Activated CD8-positive, alpha-beta memory T cell treated with anti-CD3 and anti-CD28 coated beads, Interleukin-2, amount 10 ng/mL, durations not matched to agents 7 days and 5 days (primary cell): ENCODE results near the gene DICER1. TPM values are rescaled to one million over a fixed set of nuclear protein-coding genes. Genes with fewer than 3 reads are reported as not detected.
"Not testable (repeated sequence)": the region's sequence is repeated elsewhere in the genome, so short reads cannot be mapped to it uniquely, and the experiment has no call there.

Experiments used
- ATAC-seq: fragments of 150-1000 bp; cut with Tn5 transposase; one replicate; pipeline ENCODE4 v1.10.0; 2021; ENCODE audit warnings: moderate library complexity
- CTCF ChIA-PET: fragments of 350-600 bp; sonication (Branson Sonifier 250); formaldehyde crosslinking; loops from one replicate; lab custom pipeline; 2021; ENCODE audit warnings: antibody characterized with exemption; lab: Charles Lee
- DNase-seq: peaks from one replicate; pipeline ENCODE4 v3.0.0-alpha.2; 2020
- H3K27ac Mint-ChIP-seq: one replicate; pipeline ENCODE4 v1.8.0; 2021; ENCODE audit warnings: mild to moderate bottlenecking, mixed read lengths
- H3K27me3 Mint-ChIP-seq: one replicate; pipeline ENCODE4 v1.8.0; 2021; ENCODE audit warnings: mixed read lengths
- H3K36me3 Mint-ChIP-seq: one replicate; pipeline ENCODE4 v1.8.0; 2021; ENCODE audit warnings: mild to moderate bottlenecking, mixed read lengths
- H3K4me1 Mint-ChIP-seq: one replicate; pipeline ENCODE4 v1.8.0; 2021; ENCODE audit warnings: mixed read lengths
- H3K4me3 Mint-ChIP-seq: one replicate; pipeline ENCODE4 v1.8.0; 2021; ENCODE audit warnings: mild to moderate bottlenecking, moderate library complexity, mixed read lengths
- H3K9me3 Mint-ChIP-seq: one replicate; pipeline ENCODE4 v1.8.0; 2022; ENCODE audit warnings: low read depth, mixed read lengths
- total RNA-seq, 2 experiments: library from RNA; stranded (reverse); gene quantifications; one replicate each; pipeline ENCODE4 v1.2.3, GENCODE V29; 2021

Gene DICER1, protein sequence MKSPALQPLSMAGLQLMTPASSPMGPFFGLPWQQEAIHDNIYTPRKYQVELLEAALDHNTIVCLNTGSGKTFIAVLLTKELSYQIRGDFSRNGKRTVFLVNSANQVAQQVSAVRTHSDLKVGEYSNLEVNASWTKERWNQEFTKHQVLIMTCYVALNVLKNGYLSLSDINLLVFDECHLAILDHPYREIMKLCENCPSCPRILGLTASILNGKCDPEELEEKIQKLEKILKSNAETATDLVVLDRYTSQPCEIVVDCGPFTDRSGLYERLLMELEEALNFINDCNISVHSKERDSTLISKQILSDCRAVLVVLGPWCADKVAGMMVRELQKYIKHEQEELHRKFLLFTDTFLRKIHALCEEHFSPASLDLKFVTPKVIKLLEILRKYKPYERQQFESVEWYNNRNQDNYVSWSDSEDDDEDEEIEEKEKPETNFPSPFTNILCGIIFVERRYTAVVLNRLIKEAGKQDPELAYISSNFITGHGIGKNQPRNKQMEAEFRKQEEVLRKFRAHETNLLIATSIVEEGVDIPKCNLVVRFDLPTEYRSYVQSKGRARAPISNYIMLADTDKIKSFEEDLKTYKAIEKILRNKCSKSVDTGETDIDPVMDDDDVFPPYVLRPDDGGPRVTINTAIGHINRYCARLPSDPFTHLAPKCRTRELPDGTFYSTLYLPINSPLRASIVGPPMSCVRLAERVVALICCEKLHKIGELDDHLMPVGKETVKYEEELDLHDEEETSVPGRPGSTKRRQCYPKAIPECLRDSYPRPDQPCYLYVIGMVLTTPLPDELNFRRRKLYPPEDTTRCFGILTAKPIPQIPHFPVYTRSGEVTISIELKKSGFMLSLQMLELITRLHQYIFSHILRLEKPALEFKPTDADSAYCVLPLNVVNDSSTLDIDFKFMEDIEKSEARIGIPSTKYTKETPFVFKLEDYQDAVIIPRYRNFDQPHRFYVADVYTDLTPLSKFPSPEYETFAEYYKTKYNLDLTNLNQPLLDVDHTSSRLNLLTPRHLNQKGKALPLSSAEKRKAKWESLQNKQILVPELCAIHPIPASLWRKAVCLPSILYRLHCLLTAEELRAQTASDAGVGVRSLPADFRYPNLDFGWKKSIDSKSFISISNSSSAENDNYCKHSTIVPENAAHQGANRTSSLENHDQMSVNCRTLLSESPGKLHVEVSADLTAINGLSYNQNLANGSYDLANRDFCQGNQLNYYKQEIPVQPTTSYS (N-terminal part only)
- 10 to 100 TPM; 61.4 to 75.6 TPM for total RNA-seq

DNA sequence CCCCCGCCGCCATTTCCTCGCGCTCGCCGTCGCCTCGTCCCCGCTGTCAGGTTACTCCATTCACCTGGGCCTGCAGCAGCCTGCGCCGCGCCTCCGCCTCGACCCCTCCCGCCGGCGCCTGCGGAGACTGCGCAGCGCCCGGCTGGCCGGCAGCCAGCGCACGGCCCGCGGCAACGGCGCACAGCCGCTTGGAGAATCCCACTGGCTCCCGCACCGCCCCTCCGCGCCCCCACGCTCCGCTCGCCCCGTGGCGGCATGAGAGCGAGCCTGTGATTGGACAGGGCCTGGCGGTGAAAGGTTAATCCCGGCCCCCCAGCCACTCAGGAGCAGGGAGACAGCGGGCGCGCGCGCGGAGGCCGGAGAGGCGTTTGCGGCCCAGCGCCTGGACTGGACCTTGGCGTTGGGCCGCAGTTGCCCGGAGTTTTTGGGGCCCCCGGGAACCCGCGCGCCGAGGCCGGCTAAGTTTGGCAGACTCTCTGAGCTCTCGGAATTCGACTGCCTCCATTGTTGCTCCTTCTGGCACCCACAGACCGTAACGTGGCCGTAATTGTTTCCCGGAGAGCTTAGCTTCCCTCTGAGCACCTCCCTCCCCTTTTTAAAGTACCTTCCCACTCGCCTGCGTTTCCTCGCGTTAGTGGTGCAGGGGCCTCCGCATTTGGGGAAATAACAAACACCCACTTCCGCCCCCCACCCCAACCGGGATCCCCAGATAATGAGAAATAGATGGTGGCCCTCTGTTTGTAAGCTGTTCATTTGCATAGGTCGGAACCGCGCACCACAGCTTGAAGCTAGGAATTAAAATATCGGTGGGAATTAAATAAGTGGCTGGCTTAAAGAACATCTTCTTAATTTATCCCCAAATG lies at the start of gene DICER1:
Gene DICER1, minus strand, starts transcription at position 203 of the 863 bp plus-strand sequence. CDS start 24,071 bp downstream, outside the sequence.
- peak; percentile 84 for ATAC-seq
- Mint-ChIP-seq H3K36me3 (peaks cover 12% of the 10 kb centered on the region), H3K4me1 (peaks cover 36% of the 10 kb centered on the region), H3K27me3 (no peaks in the 10 kb centered on the region), H3K27ac (peak within 1 kb of the TSS; percentile 99), H3K4me3 (peak within 1 kb of the TSS; percentile 90), H3K9me3 (no peaks in the 10 kb centered on the region)
- peak; percentile 95 for DNase-seq
- CTCF ChIA-PET: interaction anchor here (0.8 kb wide), 1 partner anchor 9 kb away, joined by 3 read pairs; no protein-coding TSS in a partner anchor

DNA sequence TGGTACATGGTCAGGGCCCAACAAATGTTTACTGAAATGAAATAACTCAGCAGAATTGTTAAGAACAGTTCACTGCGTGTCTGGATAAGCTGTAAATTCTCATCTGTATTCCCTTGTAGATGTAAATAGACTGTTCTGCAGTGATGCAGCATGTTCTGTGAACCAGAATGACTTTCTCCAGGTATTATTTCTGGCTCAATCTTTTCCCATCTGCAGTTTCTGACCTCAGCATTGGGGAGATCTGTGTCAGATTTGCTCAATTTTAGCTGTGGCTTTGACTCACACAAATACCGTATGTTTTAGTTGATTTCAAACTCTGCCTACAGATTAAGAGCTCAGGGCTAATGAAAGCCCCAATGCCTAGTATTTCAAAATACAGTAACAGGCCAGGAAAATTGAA lies 49.2 kb upstream of the DICER1 start:
- Mint-ChIP-seq H3K27me3 (peaks cover 9% of the 10 kb centered on the region), H3K9me3 (no peaks in the 10 kb centered on the region), H3K36me3 (no peaks in the 10 kb centered on the region), H3K27ac (no peak overlapping the region), H3K4me1 (no peaks in the 10 kb centered on the region), H3K4me3 (no peak overlapping the region)
- DNase-seq (no peak), ATAC-seq (no peak)
- CTCF ChIA-PET: interaction anchor here (2.2 kb wide), 1 partner anchor 10 kb away, joined by 6 read pairs; no protein-coding TSS in a partner anchor

DNA sequence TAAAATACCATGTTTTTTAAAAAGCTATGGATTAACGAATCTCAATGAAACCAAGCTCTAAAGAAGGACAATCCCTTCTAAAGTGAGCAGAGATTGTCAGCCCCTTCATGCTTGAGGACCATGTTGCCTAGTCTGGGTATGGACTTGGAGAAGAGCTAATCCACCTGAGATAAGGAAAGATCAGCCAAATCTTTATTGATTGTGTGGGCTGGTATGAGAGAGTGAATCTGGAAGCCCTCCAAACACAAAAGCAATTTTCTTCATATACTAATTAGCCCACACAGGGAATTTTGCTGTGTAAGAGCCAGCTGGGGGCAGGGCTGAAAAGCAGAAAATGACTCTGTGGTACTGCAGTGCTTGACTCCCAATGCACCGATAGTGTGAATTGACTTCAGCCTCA lies 47.4 kb upstream of the DICER1 start:
- H3K27me3 Mint-ChIP-seq: peaks cover 9% of the 10 kb centered on the region
- H3K4me1 Mint-ChIP-seq: no peaks in the 10 kb centered on the region
- H3K4me3 Mint-ChIP-seq: no peak overlapping the region
- no peak for ATAC-seq
- no peak for DNase-seq
- CTCF ChIA-PET: interaction anchor here (0.8 to 2.2 kb wide), 3 partner anchors 8 to 16 kb away, joined by 3 to 6 read pairs (median 4); no protein-coding TSS in a partner anchor
- no peaks in the 10 kb centered on the region for H3K9me3 Mint-ChIP-seq
- no peak overlapping the region for H3K27ac Mint-ChIP-seq
- H3K36me3 Mint-ChIP-seq: no peaks in the 10 kb centered on the region

DNA sequence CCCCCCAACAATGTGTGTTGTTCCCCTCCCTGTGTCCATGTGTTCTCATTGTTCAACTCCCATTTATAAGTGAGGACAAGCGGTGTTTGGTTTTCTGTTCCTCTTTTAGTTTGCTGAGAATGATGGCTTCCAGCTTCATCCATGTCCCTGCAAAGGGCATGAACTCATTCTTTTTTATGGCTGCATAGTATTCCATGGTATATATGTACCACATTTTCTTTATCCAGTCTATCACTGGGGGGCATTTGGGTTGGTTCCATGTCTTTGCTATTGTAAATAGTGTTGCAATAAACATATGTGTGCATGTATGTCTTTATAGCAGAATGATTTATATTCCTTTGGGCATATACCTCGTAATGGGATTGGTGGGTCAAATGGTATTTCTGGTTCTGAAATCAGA lies 44.4 kb upstream of the DICER1 start:
- H3K4me1 Mint-ChIP-seq, CTCF ChIA-PET, H3K27me3 Mint-ChIP-seq, H3K27ac Mint-ChIP-seq, H3K4me3 Mint-ChIP-seq, DNase-seq, ATAC-seq, H3K9me3 Mint-ChIP-seq, H3K36me3 Mint-ChIP-seq: not testable (repeated sequence)

DNA sequence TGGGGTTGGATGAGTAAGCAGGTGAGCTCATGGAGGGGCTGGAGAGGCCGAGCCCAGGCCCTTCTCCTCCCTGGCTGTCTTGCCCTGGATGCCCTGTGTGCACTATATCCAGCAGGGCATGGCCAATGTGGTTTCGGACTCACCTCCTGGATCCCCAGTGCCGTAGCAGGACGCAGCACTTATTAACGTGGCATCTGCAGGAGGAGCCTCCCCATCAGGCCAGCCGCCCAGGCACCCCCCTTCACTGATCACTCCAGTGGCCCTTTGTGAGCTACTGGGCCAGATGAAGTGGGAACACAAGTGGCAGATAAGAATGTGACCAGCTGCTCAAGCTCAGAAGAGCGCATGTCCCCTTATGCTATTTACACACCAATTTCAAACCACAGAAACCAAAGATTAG lies 43.1 kb upstream of the DICER1 start:
- no peak overlapping the region for H3K27ac Mint-ChIP-seq
- no peak for ATAC-seq
- H3K4me1 Mint-ChIP-seq: no peaks in the 10 kb centered on the region
- no peaks in the 10 kb centered on the region for H3K36me3 Mint-ChIP-seq
- H3K4me3 Mint-ChIP-seq: no peak overlapping the region
- CTCF ChIA-PET: interaction anchor here (1.4 kb wide), 1 partner anchor 11 kb away, joined by 3 read pairs; no protein-coding TSS in a partner anchor
- DNase-seq: peak; percentile 31
- H3K9me3 Mint-ChIP-seq: no peaks in the 10 kb centered on the region
- peaks cover 6% of the 10 kb centered on the region for H3K27me3 Mint-ChIP-seq

DNA sequence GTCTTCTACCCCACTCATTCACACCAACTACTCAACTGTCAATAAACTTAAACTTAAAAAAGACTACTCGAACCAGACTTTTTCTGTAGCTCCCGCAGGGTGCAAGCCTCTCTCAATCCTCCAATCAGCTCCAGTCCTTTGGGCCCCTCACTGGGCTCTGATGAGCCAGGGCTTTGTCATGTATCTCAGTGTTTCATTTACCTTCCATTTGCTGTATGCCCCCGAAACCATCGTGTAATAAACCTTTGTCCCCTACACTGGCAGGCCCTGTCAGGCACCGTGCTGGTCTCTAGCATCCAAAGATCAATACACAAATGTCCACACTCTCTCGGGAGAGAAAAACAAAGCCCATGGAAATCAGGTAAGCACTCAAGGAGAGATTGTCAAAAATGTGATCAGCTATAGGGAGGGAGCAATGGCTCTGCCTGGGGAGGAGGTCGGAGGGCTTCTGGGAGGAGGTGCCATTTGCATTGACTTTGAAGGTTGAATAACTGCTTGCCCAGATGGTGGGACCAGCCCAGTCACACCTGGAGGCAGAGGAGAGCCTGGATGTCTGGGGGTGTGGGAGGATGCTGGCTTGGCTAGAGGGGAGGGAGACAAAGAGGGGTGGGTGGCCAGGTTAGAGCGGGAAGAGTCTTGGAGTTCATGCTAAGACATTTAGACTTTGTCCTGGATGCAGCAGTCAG lies 42.1 kb upstream of the DICER1 start:
- CTCF ChIA-PET: interaction anchor here (1.4 kb wide), 1 partner anchor 10 kb away, joined by 3 read pairs; no protein-coding TSS in a partner anchor
- H3K36me3 Mint-ChIP-seq: no peaks in the 10 kb centered on the region
- H3K4me3 Mint-ChIP-seq: no peak overlapping the region
- no peaks in the 10 kb centered on the region for H3K9me3 Mint-ChIP-seq
- no peaks in the 10 kb centered on the region for H3K4me1 Mint-ChIP-seq
- DNase-seq (peak; percentile 26), ATAC-seq (no peak)
- no peak overlapping the region for H3K27ac Mint-ChIP-seq
- H3K27me3 Mint-ChIP-seq: no peaks in the 10 kb centered on the region

DNA sequence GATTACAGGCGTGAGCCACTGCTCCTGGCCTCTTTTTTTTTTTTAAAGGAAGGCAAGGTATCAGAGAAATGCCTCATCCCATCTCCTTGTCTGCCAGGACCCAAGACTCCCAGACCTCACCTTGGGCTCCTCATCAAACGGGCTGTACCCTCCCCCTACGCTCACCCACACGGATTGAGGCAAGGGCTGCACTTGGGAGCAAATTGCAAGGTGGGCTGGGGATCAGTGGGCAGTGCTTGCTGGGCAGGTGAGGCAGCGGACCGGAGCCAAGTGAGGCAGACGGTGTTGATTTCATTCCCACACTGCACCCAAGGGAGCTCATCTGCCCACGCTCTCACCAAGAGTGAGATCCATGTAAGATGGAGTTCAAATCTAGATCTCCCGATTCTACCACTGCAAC lies 41.0 kb upstream of the DICER1 start:
- no peaks in the 10 kb centered on the region for H3K4me1 Mint-ChIP-seq
- ATAC-seq (no peak), DNase-seq (peak; percentile 15)
- H3K4me3 Mint-ChIP-seq: no peak overlapping the region
- H3K9me3 Mint-ChIP-seq: no peaks in the 10 kb centered on the region
- no peaks in the 10 kb centered on the region for H3K36me3 Mint-ChIP-seq
- no peaks in the 10 kb centered on the region for H3K27me3 Mint-ChIP-seq
- CTCF ChIA-PET: interaction anchor here (0.6 kb wide), 1 partner anchor 91 kb away, joined by 3 read pairs; no protein-coding TSS in a partner anchor
- H3K27ac Mint-ChIP-seq: no peak overlapping the region

DNA sequence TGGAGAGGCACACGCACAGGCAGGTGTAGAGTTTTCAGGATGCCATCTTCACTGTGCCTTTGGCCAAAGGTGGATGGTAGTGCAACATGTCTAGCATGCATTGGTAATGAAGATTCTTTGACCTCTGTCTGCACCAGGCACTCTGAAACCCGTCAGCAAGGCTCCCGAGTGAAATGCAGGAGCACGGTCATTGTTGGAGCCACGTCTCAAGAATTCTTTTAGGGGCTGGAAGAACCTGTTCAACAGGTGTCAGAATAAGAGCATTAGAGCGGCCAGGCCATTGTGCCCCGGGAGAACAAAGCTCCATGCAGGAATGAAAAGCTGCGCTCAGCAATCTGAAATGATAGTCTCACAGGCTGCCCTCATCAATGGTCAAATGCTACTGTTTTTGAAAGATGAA lies 40.2 kb upstream of the DICER1 start:
- Mint-ChIP-seq H3K4me1 (no peaks in the 10 kb centered on the region), H3K4me3 (no peak overlapping the region), H3K27me3 (no peaks in the 10 kb centered on the region), H3K9me3 (no peaks in the 10 kb centered on the region), H3K27ac (no peak overlapping the region), H3K36me3 (no peaks in the 10 kb centered on the region)
- CTCF ChIA-PET: interaction anchor here (2.0 kb wide), 1 partner anchor 8 kb away, joined by 6 read pairs; no protein-coding TSS in a partner anchor
- ATAC-seq: no peak
- peak; percentile 22 for DNase-seq

DNA sequence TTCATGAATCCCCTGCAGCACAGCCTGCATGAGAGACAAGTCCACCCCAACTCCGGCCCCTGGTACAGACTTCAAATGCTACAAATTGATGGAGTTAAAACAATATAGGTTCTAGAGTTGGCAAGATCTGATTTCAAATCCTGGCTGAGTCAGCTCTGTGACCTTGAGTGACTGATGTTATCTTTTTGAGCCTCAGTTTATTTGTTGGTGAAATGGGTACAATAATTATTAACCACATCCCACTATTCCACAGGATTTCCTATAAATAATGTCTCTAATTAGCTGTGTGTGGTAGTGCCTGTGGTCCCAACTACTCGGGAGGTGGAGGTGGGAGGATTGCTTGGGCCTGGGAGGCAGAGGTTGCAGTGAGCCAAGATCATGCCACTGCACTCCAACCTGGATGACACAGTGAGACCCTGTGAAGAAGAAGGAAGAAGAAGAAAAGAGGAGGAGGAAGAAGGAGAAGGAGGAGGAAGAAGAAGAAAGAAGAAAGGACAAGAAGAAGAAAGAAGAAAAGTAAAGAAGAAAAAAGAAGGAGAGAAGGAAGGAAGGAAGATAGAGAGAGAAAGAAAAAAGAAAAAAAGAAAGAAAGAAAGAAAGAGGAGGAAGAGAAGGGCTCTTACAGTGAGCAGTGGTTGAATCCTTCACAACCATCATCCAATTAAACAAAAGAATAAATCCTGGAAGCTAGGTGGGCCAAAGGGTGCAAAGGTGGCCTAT lies 39.7 kb upstream of the DICER1 start:
- ATAC-seq (no peak), DNase-seq (peak; percentile 21)
- CTCF ChIA-PET: interaction anchor here (2.0 kb wide), 1 partner anchor 9 kb away, joined by 6 read pairs; no protein-coding TSS in a partner anchor
- H3K9me3 Mint-ChIP-seq: no peaks in the 10 kb centered on the region
- H3K27me3 Mint-ChIP-seq: no peaks in the 10 kb centered on the region
- no peak overlapping the region for H3K27ac Mint-ChIP-seq
- no peak overlapping the region for H3K4me3 Mint-ChIP-seq
- H3K4me1 Mint-ChIP-seq: no peaks in the 10 kb centered on the region
- H3K36me3 Mint-ChIP-seq: no peaks in the 10 kb centered on the region

DNA sequence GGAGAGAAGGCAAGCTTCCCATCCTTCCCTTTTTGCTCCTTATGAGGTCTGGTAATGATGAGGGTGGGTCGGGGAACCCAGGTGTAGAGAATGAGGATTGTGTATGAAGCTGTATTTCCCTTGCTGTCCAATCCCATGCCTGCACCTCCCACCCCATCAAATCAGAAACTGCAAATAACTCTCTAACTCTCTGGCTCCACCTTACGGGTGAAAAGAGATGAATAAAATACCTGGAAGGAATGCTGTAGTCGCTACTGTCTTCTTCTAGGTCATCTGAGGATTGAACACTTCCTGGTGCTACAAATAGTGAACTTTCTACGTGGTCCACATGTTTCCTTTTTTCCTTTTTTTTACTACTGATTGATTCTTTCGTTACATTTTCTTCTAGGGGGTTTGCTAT lies 38.9 kb upstream of the DICER1 start:
- peak; percentile 68 for ATAC-seq
- Mint-ChIP-seq H3K9me3 (no peaks in the 10 kb centered on the region), H3K4me1 (no peaks in the 10 kb centered on the region), H3K4me3 (no peak overlapping the region), H3K36me3 (no peaks in the 10 kb centered on the region), H3K27ac (no peak overlapping the region), H3K27me3 (no peaks in the 10 kb centered on the region)
- DNase-seq: peak; percentile 35
- CTCF ChIA-PET: interaction anchor here (1.7 to 2.0 kb wide), 2 partner anchors 9 to 507 kb away, joined by 6 to 7 read pairs; no protein-coding TSS in a partner anchor

DNA sequence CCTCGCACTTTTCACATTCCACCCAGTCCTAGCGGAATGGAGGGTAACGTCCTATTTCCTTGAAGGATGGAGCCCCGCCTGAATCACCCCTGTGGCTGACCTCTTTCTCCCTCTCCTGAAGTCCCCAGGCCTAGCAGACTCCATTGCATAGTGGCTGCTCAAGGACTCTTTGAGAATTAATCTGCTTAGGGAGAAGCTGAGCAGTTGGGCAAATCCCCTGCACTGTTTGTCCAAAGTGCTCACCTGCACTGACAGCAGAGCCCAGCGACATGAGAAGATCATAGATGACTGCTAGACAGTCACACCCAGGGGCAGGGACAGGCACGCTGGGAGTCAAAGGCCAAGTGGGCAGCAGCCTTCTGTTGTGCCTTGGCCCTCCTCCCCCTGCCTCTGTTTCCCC lies 37.7 kb upstream of the DICER1 start:
- H3K36me3 Mint-ChIP-seq: no peaks in the 10 kb centered on the region
- ATAC-seq (no peak), DNase-seq (no peak)
- peaks cover 4% of the 10 kb centered on the region for H3K27me3 Mint-ChIP-seq
- no peak overlapping the region for H3K4me3 Mint-ChIP-seq
- no peaks in the 10 kb centered on the region for H3K4me1 Mint-ChIP-seq
- H3K9me3 Mint-ChIP-seq: no peaks in the 10 kb centered on the region
- CTCF ChIA-PET: interaction anchor here (1.7 kb wide), 1 partner anchor 505 kb away, joined by 7 read pairs; no protein-coding TSS in a partner anchor
- no peak overlapping the region for H3K27ac Mint-ChIP-seq
